ENCODE results near the gene TRIM44.
"Not testable (repeated sequence)": the region's sequence is repeated elsewhere in the genome, so short reads cannot be mapped to it uniquely, and the experiment has no call there.

TRIM44 gene

GRCh38 chr11:35748644-35749043 is 86.1 kb downstream of the TRIM44 start:
- TF ChIP-seq, protein P1, sequence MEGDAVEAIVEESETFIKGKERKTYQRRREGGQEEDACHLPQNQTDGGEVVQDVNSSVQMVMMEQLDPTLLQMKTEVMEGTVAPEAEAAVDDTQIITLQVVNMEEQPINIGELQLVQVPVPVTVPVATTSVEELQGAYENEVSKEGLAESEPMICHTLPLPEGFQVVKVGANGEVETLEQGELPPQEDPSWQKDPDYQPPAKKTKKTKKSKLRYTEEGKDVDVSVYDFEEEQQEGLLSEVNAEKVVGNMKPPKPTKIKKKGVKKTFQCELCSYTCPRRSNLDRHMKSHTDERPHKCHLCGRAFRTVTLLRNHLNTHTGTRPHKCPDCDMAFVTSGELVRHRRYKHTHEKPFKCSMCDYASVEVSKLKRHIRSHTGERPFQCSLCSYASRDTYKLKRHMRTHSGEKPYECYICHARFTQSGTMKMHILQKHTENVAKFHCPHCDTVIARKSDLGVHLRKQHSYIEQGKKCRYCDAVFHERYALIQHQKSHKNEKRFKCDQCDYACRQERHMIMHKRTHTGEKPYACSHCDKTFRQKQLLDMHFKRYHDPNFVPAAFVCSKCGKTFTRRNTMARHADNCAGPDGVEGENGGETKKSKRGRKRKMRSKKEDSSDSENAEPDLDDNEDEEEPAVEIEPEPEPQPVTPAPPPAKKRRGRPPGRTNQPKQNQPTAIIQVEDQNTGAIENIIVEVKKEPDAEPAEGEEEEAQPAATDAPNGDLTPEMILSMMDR (IDR thresholded peaks at IDR 0.05; ENCODE audit: low read depth, low read length, missing control alignments): no peak
- no peak overlapping the region for H3K4me3 ChIP-seq (replicated peaks; ENCODE audit: low read depth, low read length)
- DNase-seq (ENCODE audit: extremely low read depth, low read depth): no peak

- DNase-seq (ENCODE audit: extremely low read depth, low read depth): no peak
- TF ChIP-seq, protein P1 (IDR thresholded peaks at IDR 0.05; ENCODE audit: low read depth, low read length, missing control alignments): no peak
- no peak overlapping the region for H3K4me3 ChIP-seq (replicated peaks; ENCODE audit: low read depth, low read length)
Measured at GRCh38 chr11:35750315-35750714, 87.7 kb downstream of the TRIM44 start.

- no peak for DNase-seq (ENCODE audit: extremely low read depth, low read depth)
- TF ChIP-seq, protein P1 (IDR thresholded peaks at IDR 0.05; ENCODE audit: low read depth, low read length, missing control alignments): no peak
- no peak overlapping the region for H3K4me3 ChIP-seq (replicated peaks; ENCODE audit: low read depth, low read length)
Measured at GRCh38 chr11:35750981-35751663, 88.5 kb downstream of the TRIM44 start.

DNA sequence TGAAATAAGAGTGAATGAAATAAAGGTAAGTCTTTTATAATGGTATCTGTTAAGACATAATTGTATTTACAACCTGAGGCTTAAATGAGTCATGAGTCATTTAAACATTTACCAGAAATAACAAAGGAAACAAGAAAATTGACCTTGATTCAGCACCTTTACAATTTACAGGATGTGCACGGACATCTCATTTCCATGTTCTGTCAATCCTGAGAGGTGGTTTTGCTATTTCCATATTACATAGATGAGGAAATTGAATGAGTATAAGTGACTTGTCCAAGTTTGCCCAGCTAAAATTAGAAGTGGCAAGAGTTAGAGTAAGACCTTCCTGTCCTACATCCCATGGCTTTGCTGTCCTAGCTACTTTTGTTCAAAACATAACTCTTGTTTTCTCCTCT is 89.1 kb downstream of the TRIM44 start:
- DNase-seq (ENCODE audit: extremely low read depth, low read depth): no peak
- H3K4me3 ChIP-seq (replicated peaks; ENCODE audit: low read depth, low read length): no peak overlapping the region
- TF ChIP-seq, protein P1 (IDR thresholded peaks at IDR 0.05; ENCODE audit: low read depth, low read length, missing control alignments): no peak

DNA sequence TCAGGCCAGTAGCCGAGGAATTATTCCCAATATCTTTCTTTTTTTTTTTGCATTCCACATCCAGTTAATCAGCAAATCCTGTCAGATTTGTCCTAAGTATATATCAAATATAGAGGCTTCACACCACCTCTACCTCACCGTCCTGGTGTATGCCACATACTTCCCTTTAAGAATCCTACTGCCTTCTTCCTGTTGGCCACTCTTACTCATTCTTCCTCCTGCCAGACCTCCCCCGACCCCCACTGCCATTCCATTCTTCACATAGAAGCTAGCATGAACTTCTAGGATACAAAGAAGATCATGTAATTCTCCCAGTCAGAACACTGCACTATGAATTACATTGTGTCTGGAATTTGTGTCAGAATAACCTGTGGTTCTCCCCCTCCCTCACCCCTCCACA is 89.5 kb downstream of the TRIM44 start:
- no peak for DNase-seq (ENCODE audit: extremely low read depth, low read depth)
- TF ChIP-seq, protein P1 (IDR thresholded peaks at IDR 0.05; ENCODE audit: low read depth, low read length, missing control alignments): no peak
- no peak overlapping the region for H3K4me3 ChIP-seq (replicated peaks; ENCODE audit: low read depth, low read length)

- not testable (repeated sequence) for DNase-seq (ENCODE audit: extremely low read depth, low read depth); H3K4me3 ChIP-seq (replicated peaks; ENCODE audit: low read depth, low read length)
Measured at GRCh38 chr11:35753573-35753972, 91.0 kb downstream of the TRIM44 start.

- DNase-seq (ENCODE audit: extremely low read depth, low read depth); H3K4me3 ChIP-seq (replicated peaks; ENCODE audit: low read depth, low read length): not testable (repeated sequence)
Measured at GRCh38 chr11:35759951-35760350, 97.4 kb downstream of the TRIM44 start.

GRCh38 chr11:35761899-35762298 is 99.3 kb downstream of the TRIM44 start:
- TF ChIP-seq, protein P1 (IDR thresholded peaks at IDR 0.05; ENCODE audit: low read depth, low read length, missing control alignments): no peak
- H3K4me3 ChIP-seq (replicated peaks; ENCODE audit: low read depth, low read length): no peak overlapping the region
- DNase-seq (ENCODE audit: extremely low read depth, low read depth): no peak
